OCI-LY3 (cell line): ENCODE measurements around the gene SLMAP.
A peak's percentile ranks its signal among the peaks of the same experiment; 100 is the strongest.

Experiments
- CTCF ChIP-seq: fragments of 200-600, 300-600 bp; sonication (generic); IDR thresholded peaks from 2 replicates; pipeline ENCODE4 v1.5.1; 2014; ENCODE audit warnings: antibody characterized with exemption, low read length, low read depth
- EZH2phosphoT487 ChIP-seq: fragments of 200-600 bp; shearing (Covaris generic); IDR thresholded peaks from 2 replicates; pipeline ENCODE4 v1.6.1; 2018; ENCODE audit warnings: antibody characterized with exemption, mixed run types, low read depth

GRCh38 chr3:57864853-57865252, 108.7 kb downstream of the SLMAP start:
- TF ChIP-seq CTCF (peak; percentile 30), EZH2phosphoT487 (no peak)
